Hepatocyte (in vitro differentiated cells): Measurements from ENCODE around the gene ARHGDIB. TPM values are rescaled to one million over a fixed set of nuclear protein-coding genes. Genes with fewer than 3 reads are reported as not detected.

Experiments
- DNase-seq: peaks from one replicate; pipeline ENCODE4 v3.0.0-alpha.2; 2016; ENCODE audit warnings: low spot score
- H2AFZ ChIP-seq: fragments of 200-600 bp; sonication (generic); 2 replicates; pipeline ENCODE4 v1.6.0; 2016; ENCODE audit warnings: antibody characterized with exemption, mild to moderate bottlenecking
- H3K27ac ChIP-seq: fragments of 200-600 bp; sonication (generic); 2 replicates; pipeline ENCODE4 v1.5.1; 2016; ENCODE audit warnings: mild to moderate bottlenecking
- H3K27me3 ChIP-seq: fragments of 200-600 bp; sonication (generic); 2 replicates; pipeline ENCODE4 v1.6.1; 2016
- H3K36me3 ChIP-seq: fragments of 200-600 bp; sonication (generic); replicated peaks from 2 replicates; pipeline ENCODE4 v1.5.1; 2016; ENCODE audit warnings: low read depth; ENCODE audit not compliant: insufficient read depth
- H3K4me1 ChIP-seq: fragments of 200-600 bp; sonication (generic); 2 replicates; pipeline ENCODE4 v1.5.1; 2016; ENCODE audit warnings: mild to moderate bottlenecking, moderate library complexity; ENCODE audit not compliant: insufficient read depth
- H3K4me2 ChIP-seq: fragments of 200-600 bp; sonication (generic); 2 replicates; pipeline ENCODE4 v1.6.0; 2016
- H3K4me3 ChIP-seq: fragments of 200-600 bp; sonication (generic); 2 replicates; pipeline ENCODE4 v1.5.1; 2016; ENCODE audit warnings: mild to moderate bottlenecking
- H3K79me2 ChIP-seq: fragments of 200-600 bp; sonication (generic); 2 replicates; pipeline ENCODE4 v1.6.0; 2017; ENCODE audit warnings: mild to moderate bottlenecking
- H3K9me2 ChIP-seq: fragments of 200-600 bp; sonication (generic); replicated peaks from 2 replicates; pipeline ENCODE4 v1.6.0; 2017; ENCODE audit warnings: mild to moderate bottlenecking; ENCODE audit not compliant: insufficient read depth
- H3K9me3 ChIP-seq: fragments of 200-600 bp; sonication (generic); 2 replicates; pipeline ENCODE4 v1.5.1; 2016; ENCODE audit warnings: low read depth, mild to moderate bottlenecking
- H4K20me1 ChIP-seq: fragments of 200-600 bp; sonication (generic); 2 replicates; pipeline ENCODE4 v1.6.0; 2016; ENCODE audit warnings: mild to moderate bottlenecking; ENCODE audit not compliant: insufficient read depth, poor library complexity, severe bottlenecking
- CTCF ChIP-seq: fragments of 200-600 bp; sonication (generic); IDR thresholded peaks from 2 replicates; pipeline ENCODE4 v1.5.1; 2016; ENCODE audit warnings: antibody characterized with exemption, mild to moderate bottlenecking; ENCODE audit not compliant: poor library complexity
- EZH2 ChIP-seq: fragments of 200-600 bp; sonication (generic); IDR thresholded peaks from 2 replicates; pipeline ENCODE4 v1.6.1; 2016; ENCODE audit warnings: antibody characterized with exemption, mild to moderate bottlenecking, borderline replicate concordance
- EZH2phosphoT487 ChIP-seq: fragments of 200-600 bp; sonication (generic); IDR thresholded peaks from one replicate; pipeline ENCODE4 v1.6.1; 2018; ENCODE audit warnings: antibody characterized with exemption, mild to moderate bottlenecking, low read depth, moderate library complexity; ENCODE audit not compliant: unreplicated experiment, severe bottlenecking
- WGBS: methylation state at CpG from one replicate; pipeline ENCODE4 v1.1.6; 2016; ENCODE audit warnings: low lambda C conversion rate; ENCODE audit errors: missing lambda C conversion rate; 5-methylcytosine and 5-hydroxymethylcytosine counted together
- polyA plus RNA-seq: library from polyadenylated mRNA; unstranded; fragments of >200 nt; fragmentation: Nextera tagmentation; extraction: Ambion mirVana; gene quantifications from 2 replicates; pipeline ENCODE4 v1.2.1, GENCODE V29; 2016
- total RNA-seq: library from RNA; depleted of rRNA; stranded (reverse); fragments of >200 nt; gene quantifications from 2 replicates; pipeline ENCODE4 v1.2.3, GENCODE V29; 2014

The ARHGDIB gene
- total and polyA plus RNA-seq, 2 experiments from 2014 or later: 13.3 to 14.2 TPM

GRCh38 chr12:14919455-14919854 is 41.9 kb downstream of the ARHGDIB start:
- Histone ChIP-seq H3K27me3 (no peaks in the 10 kb centered on the region), H3K27ac (no peak overlapping the region), H3K4me3 (no peak overlapping the region), H3K36me3 (no peaks in the 10 kb centered on the region), H3K9me3 (no peaks in the 10 kb centered on the region), H4K20me1 (no peaks in the 10 kb centered on the region), H2AFZ (no peak overlapping the region), H3K4me1 (no peaks in the 10 kb centered on the region), H3K9me2 (no peaks in the 10 kb centered on the region), H3K4me2 (no peak overlapping the region), H3K79me2 (no peaks in the 10 kb centered on the region)
- no peak for DNase-seq
- TF ChIP-seq EZH2 (no peak), CTCF (no peak), EZH2phosphoT487 (no peak)

DNA sequence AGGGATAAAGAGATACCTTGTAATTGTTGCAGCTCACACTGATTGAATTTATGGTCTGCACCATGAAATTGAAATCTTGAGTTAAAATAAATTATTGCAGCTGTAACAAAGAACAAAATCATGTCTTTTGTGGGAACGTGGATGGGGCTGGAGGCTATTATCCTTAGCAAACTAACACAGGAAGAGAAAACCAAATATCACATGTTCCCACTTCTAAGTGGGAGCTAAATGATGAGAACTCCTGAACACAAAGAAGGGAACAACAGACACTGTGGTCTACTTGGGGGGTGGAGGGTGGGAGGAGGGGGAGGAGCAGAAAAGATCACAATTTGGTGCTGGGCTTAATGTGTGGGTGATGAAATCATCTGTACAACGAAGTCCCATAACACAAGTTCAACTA is 45.7 kb downstream of the ARHGDIB start:
- Histone ChIP-seq H3K9me2 (no peaks in the 10 kb centered on the region), H4K20me1 (no peaks in the 10 kb centered on the region), H3K36me3 (no peaks in the 10 kb centered on the region), H3K27ac (no peak overlapping the region), H3K79me2 (no peaks in the 10 kb centered on the region), H3K27me3 (no peaks in the 10 kb centered on the region), H3K9me3 (no peaks in the 10 kb centered on the region), H3K4me2 (no peak overlapping the region), H3K4me3 (no peak overlapping the region), H2AFZ (no peak overlapping the region), H3K4me1 (peaks cover 6% of the 10 kb centered on the region)
- WGBS: 77% methylated on average over 2 of the region's 2 CpGs
- DNase-seq: no peak
- no peak for TF ChIP-seq EZH2phosphoT487
- TF ChIP-seq CTCF: no peak
- no peak for TF ChIP-seq EZH2

DNA sequence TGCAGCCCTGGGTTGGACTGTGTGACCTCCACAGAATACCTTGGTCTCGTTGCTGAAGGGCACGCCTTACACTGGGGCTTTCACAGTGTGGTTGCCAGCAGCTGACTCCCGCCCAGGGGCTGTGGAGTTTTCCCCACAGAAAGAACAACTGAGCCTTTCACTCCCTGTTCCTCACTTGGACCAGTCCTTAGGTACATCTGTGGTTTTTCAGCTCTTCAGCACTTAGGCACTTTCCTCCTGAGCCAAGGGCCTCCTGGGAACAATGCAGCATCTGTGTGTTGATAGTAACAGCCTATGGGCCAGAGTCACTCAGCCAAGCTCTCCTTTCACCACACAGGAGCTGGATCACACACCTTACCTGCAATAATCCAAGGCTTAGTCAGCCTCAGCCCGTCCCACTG is 48.0 kb downstream of the ARHGDIB start:
- no peaks in the 10 kb centered on the region for H3K9me3 ChIP-seq
- H3K4me3 ChIP-seq: no peak overlapping the region
- TF ChIP-seq CTCF (no peak), EZH2 (no peak), EZH2phosphoT487 (no peak)
- WGBS: 50% methylated on average over 4 of the region's 4 CpGs
- no peaks in the 10 kb centered on the region for H3K36me3 ChIP-seq
- H3K4me2 ChIP-seq: peak overlapping the region; percentile 53
- no peaks in the 10 kb centered on the region for H3K9me2 ChIP-seq
- no peaks in the 10 kb centered on the region for H4K20me1 ChIP-seq
- no peaks in the 10 kb centered on the region for H3K79me2 ChIP-seq
- H2AFZ ChIP-seq: no peak overlapping the region
- DNase-seq: peak; percentile 27
- peaks cover 6% of the 10 kb centered on the region for H3K4me1 ChIP-seq
- no peaks in the 10 kb centered on the region for H3K27me3 ChIP-seq
- peak overlapping the region; percentile 60 for H3K27ac ChIP-seq

GRCh38 chr12:14911131-14911530 is 50.3 kb downstream of the ARHGDIB start:
- no peak overlapping the region for H3K4me2 ChIP-seq
- H4K20me1 ChIP-seq: no peaks in the 10 kb centered on the region
- H3K36me3 ChIP-seq: no peaks in the 10 kb centered on the region
- no peak overlapping the region for H2AFZ ChIP-seq
- whole genome bisulfite sequencing: 79% methylated on average over 2 of the region's 2 CpGs
- peaks cover 6% of the 10 kb centered on the region for H3K4me1 ChIP-seq
- no peak for DNase-seq
- H3K79me2 ChIP-seq: no peaks in the 10 kb centered on the region
- TF ChIP-seq EZH2phosphoT487 (no peak), EZH2 (no peak), CTCF (no peak)
- H3K9me2 ChIP-seq: no peaks in the 10 kb centered on the region
- H3K9me3 ChIP-seq: no peaks in the 10 kb centered on the region
- H3K27ac ChIP-seq: no peak overlapping the region
- no peak overlapping the region for H3K4me3 ChIP-seq
- H3K27me3 ChIP-seq: no peaks in the 10 kb centered on the region
